Measurements from ENCODE around the gene FBXL14. TPM values are rescaled to one million over a fixed set of nuclear protein-coding genes. Genes with fewer than 3 reads are reported as not detected.

The FBXL14 gene
- total and polyA plus RNA-seq, 9 of the 15 experiments (the other 6 are each of a cell fraction or from before 2014, with no cell fraction given), result 0.13 to 9.8 (median 3.3) TPM

DNA sequence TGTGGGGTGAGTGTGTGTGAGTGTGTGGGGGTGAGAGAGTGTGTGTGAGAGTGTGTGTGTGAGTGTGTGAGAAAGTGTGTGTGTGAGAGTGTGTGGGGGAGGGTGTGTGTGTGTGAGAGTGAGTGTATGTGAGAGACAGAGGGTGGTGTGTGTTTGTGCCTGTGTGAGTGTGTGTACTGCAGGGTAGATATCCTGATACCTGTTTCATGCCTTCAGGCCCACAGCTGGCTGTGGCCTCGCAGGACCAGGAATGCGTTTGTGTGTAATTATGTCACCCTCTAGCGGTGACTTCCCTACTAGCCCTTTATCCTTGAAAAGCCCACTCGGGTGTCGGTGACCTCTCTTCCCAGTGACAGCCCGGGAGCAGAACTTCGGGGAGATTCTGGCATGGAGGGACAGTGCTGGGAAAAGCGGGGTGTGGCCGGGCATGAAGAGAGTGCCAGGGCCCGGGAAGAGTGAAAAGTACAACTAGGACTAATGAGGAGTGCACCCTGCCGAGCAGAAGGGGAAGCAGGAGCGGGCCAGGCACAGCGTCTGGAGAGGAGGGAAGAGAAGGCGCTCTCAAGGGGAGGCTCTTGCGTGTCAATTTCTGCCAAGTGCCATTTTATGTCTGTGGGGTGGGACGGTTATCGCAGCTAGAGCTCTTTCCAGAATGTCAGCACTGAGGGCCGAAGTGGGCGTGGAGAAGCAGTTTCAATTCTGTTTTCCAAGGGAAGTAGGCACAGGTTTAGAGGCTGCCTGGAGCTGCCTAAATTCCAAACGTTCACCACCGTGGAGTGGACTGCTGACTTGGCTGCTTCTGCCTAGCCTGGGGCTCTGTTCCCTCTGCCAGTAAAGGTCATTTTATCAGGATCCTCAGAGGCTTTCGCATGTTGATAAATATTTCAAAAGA lies 11.0 kb upstream of the FBXL14 start (continued):
- TF ChIP-seq, protein P1, sequence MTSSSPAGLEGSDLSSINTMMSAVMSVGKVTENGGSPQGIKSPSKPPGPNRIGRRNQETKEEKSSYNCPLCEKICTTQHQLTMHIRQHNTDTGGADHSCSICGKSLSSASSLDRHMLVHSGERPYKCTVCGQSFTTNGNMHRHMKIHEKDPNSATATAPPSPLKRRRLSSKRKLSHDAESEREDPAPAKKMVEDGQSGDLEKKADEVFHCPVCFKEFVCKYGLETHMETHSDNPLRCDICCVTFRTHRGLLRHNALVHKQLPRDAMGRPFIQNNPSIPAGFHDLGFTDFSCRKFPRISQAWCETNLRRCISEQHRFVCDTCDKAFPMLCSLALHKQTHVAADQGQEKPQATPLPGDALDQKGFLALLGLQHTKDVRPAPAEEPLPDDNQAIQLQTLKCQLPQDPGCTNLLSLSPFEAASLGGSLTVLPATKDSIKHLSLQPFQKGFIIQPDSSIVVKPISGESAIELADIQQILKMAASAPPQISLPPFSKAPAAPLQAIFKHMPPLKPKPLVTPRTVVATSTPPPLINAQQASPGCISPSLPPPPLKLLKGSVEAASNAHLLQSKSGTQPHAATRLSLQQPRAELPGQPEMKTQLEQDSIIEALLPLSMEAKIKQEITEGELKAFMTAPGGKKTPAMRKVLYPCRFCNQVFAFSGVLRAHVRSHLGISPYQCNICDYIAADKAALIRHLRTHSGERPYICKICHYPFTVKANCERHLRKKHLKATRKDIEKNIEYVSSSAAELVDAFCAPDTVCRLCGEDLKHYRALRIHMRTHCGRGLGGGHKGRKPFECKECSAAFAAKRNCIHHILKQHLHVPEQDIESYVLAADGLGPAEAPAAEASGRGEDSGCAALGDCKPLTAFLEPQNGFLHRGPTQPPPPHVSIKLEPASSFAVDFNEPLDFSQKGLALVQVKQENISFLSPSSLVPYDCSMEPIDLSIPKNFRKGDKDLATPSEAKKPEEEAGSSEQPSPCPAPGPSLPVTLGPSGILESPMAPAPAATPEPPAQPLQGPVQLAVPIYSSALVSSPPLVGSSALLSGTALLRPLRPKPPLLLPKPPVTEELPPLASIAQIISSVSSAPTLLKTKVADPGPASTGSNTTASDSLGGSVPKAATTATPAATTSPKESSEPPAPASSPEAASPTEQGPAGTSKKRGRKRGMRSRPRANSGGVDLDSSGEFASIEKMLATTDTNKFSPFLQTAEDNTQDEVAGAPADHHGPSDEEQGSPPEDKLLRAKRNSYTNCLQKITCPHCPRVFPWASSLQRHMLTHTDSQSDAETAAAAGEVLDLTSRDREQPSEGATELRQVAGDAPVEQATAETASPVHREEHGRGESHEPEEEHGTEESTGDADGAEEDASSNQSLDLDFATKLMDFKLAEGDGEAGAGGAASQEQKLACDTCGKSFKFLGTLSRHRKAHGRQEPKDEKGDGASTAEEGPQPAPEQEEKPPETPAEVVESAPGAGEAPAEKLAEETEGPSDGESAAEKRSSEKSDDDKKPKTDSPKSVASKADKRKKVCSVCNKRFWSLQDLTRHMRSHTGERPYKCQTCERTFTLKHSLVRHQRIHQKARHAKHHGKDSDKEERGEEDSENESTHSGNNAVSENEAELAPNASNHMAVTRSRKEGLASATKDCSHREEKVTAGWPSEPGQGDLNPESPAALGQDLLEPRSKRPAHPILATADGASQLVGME (CRISPR knock-in tag; IDR thresholded peaks at IDR 0.05), result no peak
- TF ChIP-seq TEAD4 (IDR thresholded peaks at IDR 0.05; ENCODE audit: low read length) (peak; percentile 44), TEAD4 (CRISPR knock-in tag; IDR thresholded peaks at IDR 0.05; ENCODE audit: borderline replicate concordance) (no peak), SREBF1 (IDR thresholded peaks at IDR 0.05; ENCODE audit: borderline replicate concordance, low read depth, low read length) (no peak), POLR2AphosphoS5 (IDR thresholded peaks at IDR 0.05; ENCODE audit: control insufficient read depth, insufficient read depth, low read depth, low read length) (no peak), POLR2AphosphoS2 (IDR thresholded peaks at IDR 0.05; ENCODE audit: low read length) (no peak), ZEB2 (IDR thresholded peaks at IDR 0.05) (0 out of 2 replicates have a peak, but pooled peaks have one; percentile 13), SRSF1 (IDR thresholded peaks at IDR 0.05; ENCODE audit: low read depth, low read length) (no peak), CC2D1A (IDR thresholded peaks at IDR 0.05) (peak; percentile 52; the same call in 1 of the 2 replicates), MBD1 (CRISPR knock-in tag; IDR thresholded peaks at IDR 0.05) (no peak)
- TF ChIP-seq, protein P2, sequence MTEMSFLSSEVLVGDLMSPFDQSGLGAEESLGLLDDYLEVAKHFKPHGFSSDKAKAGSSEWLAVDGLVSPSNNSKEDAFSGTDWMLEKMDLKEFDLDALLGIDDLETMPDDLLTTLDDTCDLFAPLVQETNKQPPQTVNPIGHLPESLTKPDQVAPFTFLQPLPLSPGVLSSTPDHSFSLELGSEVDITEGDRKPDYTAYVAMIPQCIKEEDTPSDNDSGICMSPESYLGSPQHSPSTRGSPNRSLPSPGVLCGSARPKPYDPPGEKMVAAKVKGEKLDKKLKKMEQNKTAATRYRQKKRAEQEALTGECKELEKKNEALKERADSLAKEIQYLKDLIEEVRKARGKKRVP (CRISPR knock-in tag; IDR thresholded peaks at IDR 0.05), result no peak
- TF ChIP-seq, protein P3, sequence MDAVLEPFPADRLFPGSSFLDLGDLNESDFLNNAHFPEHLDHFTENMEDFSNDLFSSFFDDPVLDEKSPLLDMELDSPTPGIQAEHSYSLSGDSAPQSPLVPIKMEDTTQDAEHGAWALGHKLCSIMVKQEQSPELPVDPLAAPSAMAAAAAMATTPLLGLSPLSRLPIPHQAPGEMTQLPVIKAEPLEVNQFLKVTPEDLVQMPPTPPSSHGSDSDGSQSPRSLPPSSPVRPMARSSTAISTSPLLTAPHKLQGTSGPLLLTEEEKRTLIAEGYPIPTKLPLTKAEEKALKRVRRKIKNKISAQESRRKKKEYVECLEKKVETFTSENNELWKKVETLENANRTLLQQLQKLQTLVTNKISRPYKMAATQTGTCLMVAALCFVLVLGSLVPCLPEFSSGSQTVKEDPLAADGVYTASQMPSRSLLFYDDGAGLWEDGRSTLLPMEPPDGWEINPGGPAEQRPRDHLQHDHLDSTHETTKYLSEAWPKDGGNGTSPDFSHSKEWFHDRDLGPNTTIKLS (IDR thresholded peaks at IDR 0.05; ENCODE audit: borderline replicate concordance, low read depth), result no peak
- TF ChIP-seq, protein P4, sequence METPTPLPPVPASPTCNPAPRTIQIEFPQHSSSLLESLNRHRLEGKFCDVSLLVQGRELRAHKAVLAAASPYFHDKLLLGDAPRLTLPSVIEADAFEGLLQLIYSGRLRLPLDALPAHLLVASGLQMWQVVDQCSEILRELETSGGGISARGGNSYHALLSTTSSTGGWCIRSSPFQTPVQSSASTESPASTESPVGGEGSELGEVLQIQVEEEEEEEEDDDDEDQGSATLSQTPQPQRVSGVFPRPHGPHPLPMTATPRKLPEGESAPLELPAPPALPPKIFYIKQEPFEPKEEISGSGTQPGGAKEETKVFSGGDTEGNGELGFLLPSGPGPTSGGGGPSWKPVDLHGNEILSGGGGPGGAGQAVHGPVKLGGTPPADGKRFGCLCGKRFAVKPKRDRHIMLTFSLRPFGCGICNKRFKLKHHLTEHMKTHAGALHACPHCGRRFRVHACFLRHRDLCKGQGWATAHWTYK (CRISPR knock-in tag; IDR thresholded peaks at IDR 0.05), result no peak
